ENCODE results near the gene LOX.

DNA sequence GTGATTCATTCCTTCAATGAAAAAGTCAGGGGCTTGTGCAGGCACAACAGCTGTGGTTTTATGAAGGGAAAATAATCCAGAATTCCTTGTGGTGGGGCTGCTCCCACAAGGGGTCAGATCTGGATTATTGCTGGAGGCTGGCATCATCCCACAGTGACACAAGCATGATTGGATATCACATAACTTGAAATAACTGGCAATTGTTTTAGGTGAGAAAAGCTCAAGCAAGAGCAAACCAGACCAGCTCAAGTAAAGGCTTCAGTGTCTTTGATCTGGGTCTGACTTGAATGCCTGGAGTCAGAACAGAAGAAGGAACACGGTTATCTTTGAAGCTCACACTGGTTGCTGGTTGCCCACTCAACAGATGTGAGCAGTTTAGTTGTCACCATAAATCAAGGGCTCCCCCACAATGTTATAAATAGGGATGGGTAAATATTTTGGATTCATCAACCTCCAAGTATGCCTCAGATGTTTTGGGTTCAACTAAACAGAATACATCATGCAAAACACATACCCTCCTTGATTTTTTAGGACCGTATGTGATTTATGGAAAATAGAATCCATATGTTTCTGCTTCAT lies 48.2 kb upstream of the LOX start:
- no peak for TF ChIP-seq POLR2A (IDR thresholded peaks at IDR 0.05)
- TF ChIP-seq, protein P1, sequence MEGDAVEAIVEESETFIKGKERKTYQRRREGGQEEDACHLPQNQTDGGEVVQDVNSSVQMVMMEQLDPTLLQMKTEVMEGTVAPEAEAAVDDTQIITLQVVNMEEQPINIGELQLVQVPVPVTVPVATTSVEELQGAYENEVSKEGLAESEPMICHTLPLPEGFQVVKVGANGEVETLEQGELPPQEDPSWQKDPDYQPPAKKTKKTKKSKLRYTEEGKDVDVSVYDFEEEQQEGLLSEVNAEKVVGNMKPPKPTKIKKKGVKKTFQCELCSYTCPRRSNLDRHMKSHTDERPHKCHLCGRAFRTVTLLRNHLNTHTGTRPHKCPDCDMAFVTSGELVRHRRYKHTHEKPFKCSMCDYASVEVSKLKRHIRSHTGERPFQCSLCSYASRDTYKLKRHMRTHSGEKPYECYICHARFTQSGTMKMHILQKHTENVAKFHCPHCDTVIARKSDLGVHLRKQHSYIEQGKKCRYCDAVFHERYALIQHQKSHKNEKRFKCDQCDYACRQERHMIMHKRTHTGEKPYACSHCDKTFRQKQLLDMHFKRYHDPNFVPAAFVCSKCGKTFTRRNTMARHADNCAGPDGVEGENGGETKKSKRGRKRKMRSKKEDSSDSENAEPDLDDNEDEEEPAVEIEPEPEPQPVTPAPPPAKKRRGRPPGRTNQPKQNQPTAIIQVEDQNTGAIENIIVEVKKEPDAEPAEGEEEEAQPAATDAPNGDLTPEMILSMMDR (IDR thresholded peaks at IDR 0.05), result no peak
